HG03342 (cell line): ENCODE data around the gene PRR33.

Experiments
- ATAC-seq: cut with Tn5 transposase; IDR thresholded peaks from one replicate; pipeline ENCODE4 v1.9.1; 2021; ENCODE audit warnings: mild to moderate bottlenecking, moderate library complexity; ENCODE audit not compliant: unreplicated experiment

PRR33 gene

DNA sequence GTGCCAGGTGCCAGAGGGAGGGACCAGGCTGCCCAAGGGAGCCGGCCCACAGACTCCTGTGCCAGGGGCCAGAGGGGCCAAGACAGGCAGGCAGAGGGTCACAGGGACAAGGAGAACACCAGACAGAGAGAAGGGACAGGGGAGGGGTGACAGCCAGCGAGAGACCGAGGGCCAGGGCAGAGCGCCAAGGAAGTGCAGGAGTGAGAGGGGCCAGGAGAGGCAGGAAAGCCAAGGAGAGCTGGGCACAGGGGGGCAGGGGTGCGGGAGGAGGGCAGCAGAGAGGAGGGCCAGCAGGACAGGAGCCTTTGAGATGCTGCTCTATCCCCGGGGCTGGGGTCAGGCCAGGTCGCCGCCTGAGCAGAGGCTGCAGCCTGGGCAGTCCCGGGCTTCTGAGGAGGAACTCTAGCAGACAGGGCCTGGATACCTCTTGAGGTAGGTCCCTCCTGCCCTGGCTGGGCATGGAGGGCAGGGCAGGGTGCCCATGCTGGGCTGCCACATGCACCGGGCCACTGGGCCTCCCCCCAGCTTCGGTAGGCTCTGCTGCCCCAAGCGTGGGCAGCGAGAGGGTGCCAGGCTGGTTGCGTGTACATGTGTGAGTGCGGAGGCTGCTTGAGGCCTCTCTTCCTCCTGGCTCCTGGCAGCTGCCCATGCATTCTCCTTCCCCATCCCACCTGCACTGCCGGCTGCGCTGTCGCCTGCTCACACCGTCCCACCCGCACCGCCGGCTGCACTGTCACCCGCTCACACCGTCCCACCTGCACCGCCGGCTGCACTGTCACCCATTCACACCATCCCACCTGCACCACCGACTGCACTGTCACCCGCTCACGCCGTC lies 26.6 kb downstream of the PRR33 start:
- ATAC-seq = no peak

GRCh38 chr11:1864231-1864630 lies 27.5 kb downstream of the PRR33 start:
- ATAC-seq = no peak

DNA sequence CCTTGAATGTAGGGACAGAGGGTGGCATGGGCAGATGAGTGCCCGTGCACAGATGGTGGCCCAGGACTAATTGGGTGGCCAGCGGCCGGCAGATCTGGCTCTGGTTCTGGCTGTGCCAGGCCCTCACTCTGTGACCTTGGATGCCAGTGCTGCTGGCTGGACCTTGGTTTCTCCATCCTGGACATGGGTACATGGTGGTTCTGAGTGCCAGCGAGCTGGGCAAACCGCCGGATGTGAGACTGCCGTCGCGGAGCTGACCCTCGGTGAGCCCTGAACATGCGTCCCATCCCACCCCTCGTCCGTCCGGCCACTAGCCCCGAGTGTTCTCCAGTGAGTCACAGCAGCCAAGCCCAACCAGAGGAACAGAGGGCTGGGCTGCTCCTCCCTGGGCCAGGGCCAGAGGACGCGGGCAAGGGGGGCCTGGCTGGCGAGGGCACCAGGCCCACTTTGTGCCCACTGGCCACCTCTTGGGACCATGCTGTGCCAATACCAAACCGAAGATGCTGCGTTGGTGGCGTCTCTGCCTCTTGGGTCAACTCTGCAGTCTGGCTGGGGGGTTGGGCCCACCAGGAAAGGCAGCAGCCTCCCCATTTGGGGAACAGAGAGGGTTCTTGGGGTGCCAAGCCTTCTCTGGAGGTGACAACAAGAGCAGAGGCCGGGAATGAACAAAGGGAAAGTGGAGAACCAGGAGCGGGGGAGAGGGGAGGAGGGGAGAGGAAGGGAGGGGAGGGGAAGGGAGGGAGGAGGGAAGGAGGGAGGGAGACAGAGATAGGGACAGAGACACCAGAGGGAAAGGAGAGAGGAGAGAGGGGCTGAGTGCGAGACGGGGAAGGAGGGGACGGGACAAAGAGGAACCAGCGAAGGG lies 28.1 kb downstream of the PRR33 start:
- no peak for ATAC-seq

- ATAC-seq = no peak
Measured at GRCh38 chr11:1862588-1863351, 28.9 kb downstream of the PRR33 start.

- ATAC-seq = no peak
Measured at GRCh38 chr11:1861435-1862411, 30.0 kb downstream of the PRR33 start.

DNA sequence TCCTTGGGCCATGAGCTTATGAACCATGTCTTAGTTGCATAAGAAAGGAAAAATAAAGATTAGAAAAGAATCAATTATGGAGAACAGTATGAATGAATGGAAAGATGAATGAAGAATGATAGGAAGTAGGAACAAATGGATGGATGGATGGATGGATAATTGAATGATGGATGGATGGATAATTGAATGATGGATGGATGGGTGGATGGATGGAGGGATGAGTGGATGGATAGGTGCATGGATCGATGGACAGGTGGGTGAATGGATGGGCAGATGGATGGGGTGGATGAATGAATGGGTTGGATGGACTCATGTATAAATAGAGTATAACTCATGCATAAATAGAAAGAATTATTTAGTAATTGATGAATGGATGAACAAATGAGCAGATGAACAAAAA lies 31.6 kb downstream of the PRR33 start:
- ATAC-seq = no peak

DNA sequence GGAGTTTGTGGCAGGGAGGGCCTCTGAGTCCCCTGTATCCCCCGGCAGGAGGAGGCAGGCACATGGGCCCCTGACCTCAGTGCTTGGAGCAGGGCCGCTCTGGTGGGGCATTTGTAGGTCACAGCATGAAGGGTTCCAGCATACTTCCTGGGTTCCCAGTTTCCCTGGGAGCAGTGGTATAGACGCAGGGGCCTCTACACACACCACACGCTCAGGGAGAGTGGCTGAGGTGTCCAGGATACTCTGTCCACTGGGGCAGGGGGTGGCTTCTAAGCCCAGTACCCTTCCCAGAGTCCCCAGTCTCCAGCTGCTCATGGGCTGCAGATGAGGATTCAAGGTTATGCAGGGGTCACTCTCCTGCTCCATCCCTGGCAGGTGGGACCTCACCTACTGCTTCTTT lies 32.7 kb downstream of the PRR33 start:
- ATAC-seq = no peak

DNA sequence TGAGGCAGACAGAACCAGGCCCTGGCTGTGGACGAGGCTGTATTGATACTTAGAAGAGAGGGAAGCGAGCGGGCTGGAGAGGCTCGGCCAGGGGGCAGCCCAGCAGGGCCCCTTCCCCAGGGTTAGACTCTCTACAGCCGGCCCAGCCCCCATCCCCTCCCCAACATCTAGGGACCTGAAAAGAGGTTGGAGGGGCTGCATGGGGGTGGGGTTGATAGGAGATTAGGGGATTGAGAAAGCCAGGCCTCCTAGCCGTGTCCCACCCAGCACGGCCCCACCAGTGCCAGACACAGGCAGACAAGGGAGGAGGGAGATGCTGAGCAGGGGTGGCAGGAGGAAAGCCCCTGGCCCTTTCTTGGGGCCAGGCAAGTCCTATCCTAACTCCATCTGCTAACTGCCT lies 33.1 kb downstream of the PRR33 start:
- no peak for ATAC-seq

- no peak for ATAC-seq
Measured at GRCh38 chr11:1858154-1858553, 33.5 kb downstream of the PRR33 start.

DNA sequence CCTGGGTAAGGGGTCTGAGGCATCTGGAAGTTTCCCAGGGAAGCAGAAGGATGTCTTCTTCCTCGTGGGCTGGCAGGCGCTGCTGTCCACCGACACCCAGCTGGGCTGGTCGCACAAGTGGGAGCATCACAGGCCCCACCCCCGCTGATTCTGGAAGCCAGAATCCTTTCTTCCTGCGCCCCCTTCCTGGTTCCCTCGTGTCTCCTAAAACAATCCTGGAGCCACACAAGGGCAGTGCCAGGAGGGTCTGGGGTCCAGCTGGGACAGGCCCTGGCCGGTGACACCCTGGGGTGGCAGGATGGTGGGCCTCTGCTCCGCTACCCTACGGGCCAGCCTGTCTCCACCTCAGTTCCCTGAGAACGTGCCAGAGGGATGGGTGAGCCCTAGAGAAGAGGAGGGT lies 34.6 kb downstream of the PRR33 start:
- ATAC-seq = no peak

- no peak for ATAC-seq
Measured at GRCh38 chr11:1856306-1857005, 35.2 kb downstream of the PRR33 start.

- ATAC-seq = no peak
Measured at GRCh38 chr11:1855886-1856265, 35.8 kb downstream of the PRR33 start.

- ATAC-seq = peak; percentile 29
Measured at GRCh38 chr11:1854949-1855885, 36.5 kb downstream of the PRR33 start.

GRCh38 chr11:1854132-1854948 lies 37.4 kb downstream of the PRR33 start:
- ATAC-seq = peak; percentile 16

- ATAC-seq = no peak
Measured at GRCh38 chr11:1853376-1854131, 38.1 kb downstream of the PRR33 start.

- ATAC-seq = peak; percentile 41
Measured at GRCh38 chr11:1852877-1853276, 38.8 kb downstream of the PRR33 start, which contains the start of gene LSP1. Gene LSP1 (plus strand): TSS chr11:1853084. CDS start chr11:1853145, 61 bp downstream.
